HepG2 (cell line): ENCODE measurements around the gene NUDT22. TPM values are rescaled to one million over a fixed set of nuclear protein-coding genes. Genes with fewer than 3 reads are reported as not detected.
A peak's percentile ranks its signal among the peaks of the same experiment; 100 is the strongest.

Experiments
- ATAD3A ChIP-seq: sonication (generic); formaldehyde crosslinking; IDR thresholded peaks from 2 replicates; pipeline ENCODE4 v1.4.0; 2020; ENCODE audit warnings: missing genetic modification reagents
- CBFB ChIP-seq: sonication (generic); formaldehyde crosslinking; IDR thresholded peaks from 2 replicates; pipeline ENCODE4 v1.4.0; 2020; ENCODE audit warnings: missing genetic modification reagents
- CCDC6 ChIP-seq: sonication (generic); formaldehyde crosslinking; IDR thresholded peaks from 2 replicates; pipeline ENCODE4 v1.8.1; 2022; ENCODE audit warnings: mild to moderate bottlenecking, missing genetic modification reagents, moderate library complexity
- EP300 ChIP-seq, 3 experiments: sonication (generic) in 1 of 3; formaldehyde crosslinking in 1 of 3; IDR thresholded peaks; 2 replicates each; pipeline versions ENCODE4 v1.5.1 to v1.6.1; 2011 to 2020; ENCODE audit warnings: low read depth in 2 of 3, low read length in 2 of 3, borderline replicate concordance in 1 of 3, improper control_type of control experiment in 1 of 3, mild to moderate bottlenecking in 1 of 3, missing genetic modification reagents in 1 of 3, moderate library complexity in 1 of 3
- HDAC1 ChIP-seq: sonication (generic); formaldehyde crosslinking; IDR thresholded peaks from 2 replicates; pipeline ENCODE4 v1.5.1; 2020; ENCODE audit warnings: mild to moderate bottlenecking, missing genetic modification reagents
- HINFP ChIP-seq: sonication (generic); formaldehyde crosslinking; IDR thresholded peaks from 2 replicates; pipeline ENCODE4 v1.4.0; 2020; ENCODE audit warnings: low read depth, mild to moderate bottlenecking, missing genetic modification reagents
- HOXA5 ChIP-seq: sonication (generic); formaldehyde crosslinking; IDR thresholded peaks from 2 replicates; pipeline ENCODE4 v1.4.0; 2020; ENCODE audit warnings: missing genetic modification reagents
- HOXA7 ChIP-seq: sonication (generic); formaldehyde crosslinking; IDR thresholded peaks from 2 replicates; pipeline ENCODE4 v1.8.1; 2022; ENCODE audit warnings: mild to moderate bottlenecking, missing genetic modification reagents, moderate library complexity
- IKZF5 ChIP-seq: IDR thresholded peaks from 2 replicates; pipeline ENCODE4 v1.6.1; 2018; ENCODE audit warnings: missing genetic modification reagents, mild to moderate bottlenecking, missing compliant biosample characterization
- KDM4B ChIP-seq: sonication (generic); formaldehyde crosslinking; IDR thresholded peaks from 2 replicates; pipeline ENCODE4 v1.4.0; 2020; ENCODE audit warnings: missing genetic modification reagents
- MYC ChIP-seq: sonication (generic); formaldehyde crosslinking; IDR thresholded peaks from 2 replicates; pipeline ENCODE4 v1.9.0; 2021; ENCODE audit warnings: missing genetic modification reagents, borderline replicate concordance
- POLR2AphosphoS5 ChIP-seq: IDR thresholded peaks from 2 replicates; pipeline ENCODE4 v1.6.1; 2012; ENCODE audit warnings: low read depth, low read length
- REL ChIP-seq: sonication (generic); formaldehyde crosslinking; conservative IDR thresholded peaks from 2 replicates; pipeline ENCODE4 v1.8.0; 2022; ENCODE audit warnings: mild to moderate bottlenecking, missing genetic modification reagents, moderate library complexity
- TAF15 ChIP-seq: fragments of 200-400 bp; formaldehyde crosslinking; IDR thresholded peaks from one replicate; pipeline ENCODE4 v1.6.1; 2018; ENCODE audit warnings: mild to moderate bottlenecking, low read depth, low read length; ENCODE audit not compliant: poor library complexity, severe bottlenecking
- TBL1XR1 ChIP-seq: fragments of 150-350 bp; IDR thresholded peaks from 2 replicates; pipeline ENCODE4 v1.6.1; 2014; ENCODE audit warnings: borderline replicate concordance, low read length; ENCODE audit not compliant: partially characterized antibody
- TFE3 ChIP-seq: IDR thresholded peaks from 2 replicates; pipeline ENCODE4 v1.6.1; 2016
- TSC22D2 ChIP-seq: sonication (generic); formaldehyde crosslinking; IDR thresholded peaks from 2 replicates; pipeline ENCODE4 v1.5.1; 2020; ENCODE audit warnings: missing genetic modification reagents, mild to moderate bottlenecking, borderline replicate concordance
- YEATS4 ChIP-seq: sonication (generic); formaldehyde crosslinking; IDR thresholded peaks from 2 replicates; pipeline ENCODE4 v1.4.0; 2020; ENCODE audit warnings: missing genetic modification reagents, borderline replicate concordance
- ZBTB38 ChIP-seq: sonication (generic); formaldehyde crosslinking; IDR thresholded peaks from 2 replicates; pipeline ENCODE4 v1.5.1; 2020; ENCODE audit warnings: mild to moderate bottlenecking, missing genetic modification reagents
- ZKSCAN5 ChIP-seq: sonication (generic); formaldehyde crosslinking; IDR thresholded peaks from 2 replicates; pipeline ENCODE4 v1.5.1; 2020; ENCODE audit warnings: mild to moderate bottlenecking, missing genetic modification reagents
- ZMYM4 ChIP-seq: sonication (generic); formaldehyde crosslinking; IDR thresholded peaks from 2 replicates; pipeline ENCODE4 v1.8.1; 2023; ENCODE audit warnings: mild to moderate bottlenecking, missing genetic modification reagents
- ZNF138 ChIP-seq: sonication (generic); formaldehyde crosslinking; IDR thresholded peaks from 2 replicates; pipeline ENCODE4 v1.5.0; 2020; ENCODE audit warnings: mild to moderate bottlenecking, low read depth, missing genetic modification reagents
- ZNF484 ChIP-seq: sonication (generic); formaldehyde crosslinking; IDR thresholded peaks from 2 replicates; pipeline ENCODE4 v1.5.1; 2020; ENCODE audit warnings: mild to moderate bottlenecking, low read depth, missing genetic modification reagents, borderline replicate concordance
- ZNF580 ChIP-seq: IDR thresholded peaks from 2 replicates; pipeline ENCODE4 v1.6.1; 2016; ENCODE audit warnings: low read depth, borderline replicate concordance
- ZNF7 ChIP-seq: IDR thresholded peaks from 2 replicates; pipeline ENCODE4 v1.6.1; 2016; ENCODE audit warnings: missing biosample characterization, missing genetic modification reagents
- polyA plus RNA-seq, 8 experiments: library from polyadenylated mRNA; depleted of rRNA in 3 of 8; stranded (reverse) in 7 of 8; unstranded in 1 of 8; fragments of >200 nt; fragmentation: Illumina TruSeq in 4 of 8; extraction: Trizol in 4 of 8; gene quantifications; 2 replicates each; pipeline versions ENCODE4 v1.2.1 to v1.2.3, GENCODE V29; 2011 to 2016; ENCODE audit warnings: low read depth in 4 of 8, missing spikeins in 1 of 8, mixed read lengths in 1 of 8; ENCODE audit not compliant: insufficient read depth in 1 of 8
- total RNA-seq, 5 experiments: library from RNA; depleted of rRNA; stranded (reverse); fragments of >200 nt; fragmentation: Illumina TruSeq; extraction: Trizol; gene quantifications; 2 replicates each; pipeline ENCODE4 v1.2.3, GENCODE V29; 2016; ENCODE audit warnings: low read depth in 1 of 5

Gene NUDT22
- total and polyA plus RNA-seq, 2 of the 13 experiments (the other 11 are each of a cell fraction or from before 2014, with no cell fraction given), result 33.5 to 39.8 TPM

- TF ChIP-seq ZMYM4 (CRISPR knock-in tag) (0 out of 2 replicates have a peak, but pooled peaks have one; percentile 15), MYC (CRISPR knock-in tag) (no peak; the same call in 1 of the 2 replicates), CBFB (CRISPR knock-in tag) (no peak), KDM4B (CRISPR knock-in tag) (no peak), ATAD3A (CRISPR knock-in tag) (no peak), TBL1XR1 (no peak), CCDC6 (CRISPR knock-in tag) (no peak), REL (no peak), HOXA5 (CRISPR knock-in tag) (no peak), EP300 (IDR thresholded peaks at IDR 0.05; ENCODE audit: low read depth in 2 of 2, low read length in 2 of 2) (no peak), EP300 (CRISPR knock-in tag; IDR thresholded peaks at IDR 0.05; ENCODE audit: borderline replicate concordance) (no peak), HINFP (CRISPR knock-in tag) (no peak), IKZF5 (CRISPR knock-in tag) (no peak), TAF15 (no peak), HOXA7 (no peak), ZNF484 (CRISPR knock-in tag) (no peak), ZNF7 (no peak), ZBTB38 (CRISPR knock-in tag) (no peak; the same call in 1 of the 2 replicates), HDAC1 (CRISPR knock-in tag) (peak; percentile 48; the same call in 1 of the 2 replicates), ZNF138 (no peak), POLR2AphosphoS5 (no peak), TFE3 (no peak), ZNF580 (no peak), TSC22D2 (no peak), ZKSCAN5 (CRISPR knock-in tag) (no peak), YEATS4 (CRISPR knock-in tag) (peak; percentile 14; the same call in 1 of the 2 replicates)
Measured at GRCh38 chr11:64245797-64246620, 19.9 kb downstream of the NUDT22 start (continued).
